HepG2 (cell line): Measurements from ENCODE around the gene NXT1. TPM values are rescaled to one million over a fixed set of nuclear protein-coding genes. Genes with fewer than 3 reads are reported as not detected.

Source experiments
- ATF1 ChIP-seq: IDR thresholded peaks from 2 replicates; pipeline ENCODE4 v1.6.1; 2016; ENCODE audit warnings: mild to moderate bottlenecking, control low read depth
- CCAR2 ChIP-seq: fragments of 200-400 bp; formaldehyde crosslinking; optimal IDR thresholded peaks from 2 replicates; pipeline ENCODE3; 2018; ENCODE audit warnings: low read depth, mild to moderate bottlenecking, low read length, moderate library complexity
- HES4 ChIP-seq: sonication (generic); formaldehyde crosslinking; IDR thresholded peaks from 2 replicates; pipeline ENCODE4 v1.9.0; 2021; ENCODE audit warnings: mild to moderate bottlenecking, missing genetic modification reagents, borderline replicate concordance
- MYC ChIP-seq: sonication (generic); formaldehyde crosslinking; IDR thresholded peaks from 2 replicates; pipeline ENCODE4 v1.9.0; 2021; ENCODE audit warnings: missing genetic modification reagents, borderline replicate concordance
- NCOA1 ChIP-seq: sonication (generic); formaldehyde crosslinking; IDR thresholded peaks from 2 replicates; pipeline ENCODE4 v1.9.0; 2021; ENCODE audit warnings: missing genetic modification reagents
- NRL ChIP-seq: sonication (generic); formaldehyde crosslinking; IDR thresholded peaks from 2 replicates; pipeline ENCODE4 v1.5.0; 2020; ENCODE audit warnings: missing genetic modification reagents, mild to moderate bottlenecking, moderate library complexity, borderline replicate concordance
- PHF8 ChIP-seq: sonication (generic); formaldehyde crosslinking; IDR thresholded peaks from 2 replicates; pipeline ENCODE4 v1.5.0; 2020; ENCODE audit warnings: missing genetic modification reagents
- TCF7L2 ChIP-seq: IDR thresholded peaks from 2 replicates; pipeline ENCODE4 v1.6.1; 2011; ENCODE audit warnings: mild to moderate bottlenecking, low read depth, low read length, moderate library complexity
- TFAP4 ChIP-seq: sonication (generic); IDR thresholded peaks from 2 replicates; pipeline ENCODE4 v1.6.1; 2016; ENCODE audit warnings: low read depth, borderline replicate concordance
- XRCC5 ChIP-seq: fragments of 200-400 bp; formaldehyde crosslinking; optimal IDR thresholded peaks from 2 replicates; pipeline ENCODE3; 2017; ENCODE audit warnings: mild to moderate bottlenecking, low read length
- ZBTB1 ChIP-seq: sonication (generic); formaldehyde crosslinking; IDR thresholded peaks from 2 replicates; pipeline ENCODE4 v1.4.0; 2020; ENCODE audit warnings: missing genetic modification reagents, borderline replicate concordance
- ZBTB40 ChIP-seq, 2 experiments: fragments of 450-650 bp in 1 of 2; sonication (generic) in 1 of 2; formaldehyde crosslinking in 1 of 2; IDR thresholded peaks; 2 replicates each; pipeline versions ENCODE4 v1.6.1 to v1.8.0; 2016 to 2022; ENCODE audit warnings: antibody characterized with exemption in 1 of 2, mild to moderate bottlenecking in 1 of 2, missing genetic modification reagents in 1 of 2
- ZNF138 ChIP-seq: sonication (generic); formaldehyde crosslinking; IDR thresholded peaks from 2 replicates; pipeline ENCODE4 v1.5.0; 2020; ENCODE audit warnings: mild to moderate bottlenecking, low read depth, missing genetic modification reagents
- ZNF468 ChIP-seq: sonication (generic); formaldehyde crosslinking; IDR thresholded peaks from 2 replicates; pipeline ENCODE4 v1.8.0; 2022; ENCODE audit warnings: mild to moderate bottlenecking, moderate library complexity, missing genetic modification reagents
- ZNF556 ChIP-seq: sonication (generic); formaldehyde crosslinking; IDR thresholded peaks from 2 replicates; pipeline ENCODE4 v1.4.0; 2020; ENCODE audit warnings: mild to moderate bottlenecking, missing genetic modification reagents, borderline replicate concordance
- ZNF577 ChIP-seq: sonication (generic); formaldehyde crosslinking; IDR thresholded peaks from 2 replicates; pipeline ENCODE4 v1.4.0; 2020; ENCODE audit warnings: mild to moderate bottlenecking, low read depth, missing genetic modification reagents, borderline replicate concordance
- ZNF713 ChIP-seq: sonication (generic); formaldehyde crosslinking; IDR thresholded peaks from 2 replicates; pipeline ENCODE4 v1.4.0; 2020; ENCODE audit warnings: mild to moderate bottlenecking, missing genetic modification reagents
- polyA plus RNA-seq, 8 experiments: library from polyadenylated mRNA; depleted of rRNA in 3 of 8; stranded (reverse) in 7 of 8; unstranded in 1 of 8; fragments of >200 nt; fragmentation: Illumina TruSeq in 4 of 8; extraction: Trizol in 4 of 8; gene quantifications; 2 replicates each; pipeline versions ENCODE4 v1.2.1 to v1.2.3, GENCODE V29; 2011 to 2016; ENCODE audit warnings: low read depth in 4 of 8, missing spikeins in 1 of 8, mixed read lengths in 1 of 8; ENCODE audit not compliant: insufficient read depth in 1 of 8
- total RNA-seq, 5 experiments: library from RNA; depleted of rRNA; stranded (reverse); fragments of >200 nt; fragmentation: Illumina TruSeq; extraction: Trizol; gene quantifications; 2 replicates each; pipeline ENCODE4 v1.2.3, GENCODE V29; 2016; ENCODE audit warnings: low read depth in 1 of 5

The NXT1 gene
- total and polyA plus RNA-seq, 2 of the 13 experiments (the other 11 are each of a cell fraction or from before 2014, with no cell fraction given) = 35.6 to 65.9 TPM

- TF ChIP-seq ZBTB40 (IDR thresholded peaks at IDR 0.05) (no peak), ZBTB40 (CRISPR knock-in tag; IDR thresholded peaks at IDR 0.05) (peak; percentile 90), NRL (peak; percentile 98), TCF7L2 (no peak), ZNF556 (CRISPR knock-in tag) (peak; percentile 53; the same call in 1 of the 2 replicates), TFAP4 (peak; percentile 79; the same call in 1 of the 2 replicates), HES4 (peak; percentile 59; the same call in 1 of the 2 replicates), NCOA1 (CRISPR knock-in tag) (no peak), ZNF577 (CRISPR knock-in tag) (no peak), ZNF468 (CRISPR knock-in tag) (no peak), MYC (peak; percentile 92), PHF8 (CRISPR knock-in tag) (peak; percentile 89), XRCC5 (peak; percentile 49), CCAR2 (no peak), ATF1 (CRISPR knock-in tag) (peak; percentile 99), ZNF138 (CRISPR knock-in tag) (no peak), ZNF713 (CRISPR knock-in tag) (0 out of 2 replicates have a peak, but pooled peaks have one; percentile 31), ZBTB1 (CRISPR knock-in tag) (no peak)
Measured at GRCh38 chr20:23357767-23358562, 7.4 kb downstream of the NXT1 start (continued).
